ENCODE measurements around the gene C22orf15. TPM values are rescaled to one million over a fixed set of nuclear protein-coding genes. Genes with fewer than 3 reads are reported as not detected.

The C22orf15 gene
- total RNA-seq, 1 experiment from 2014 or later: not detected

DNA sequence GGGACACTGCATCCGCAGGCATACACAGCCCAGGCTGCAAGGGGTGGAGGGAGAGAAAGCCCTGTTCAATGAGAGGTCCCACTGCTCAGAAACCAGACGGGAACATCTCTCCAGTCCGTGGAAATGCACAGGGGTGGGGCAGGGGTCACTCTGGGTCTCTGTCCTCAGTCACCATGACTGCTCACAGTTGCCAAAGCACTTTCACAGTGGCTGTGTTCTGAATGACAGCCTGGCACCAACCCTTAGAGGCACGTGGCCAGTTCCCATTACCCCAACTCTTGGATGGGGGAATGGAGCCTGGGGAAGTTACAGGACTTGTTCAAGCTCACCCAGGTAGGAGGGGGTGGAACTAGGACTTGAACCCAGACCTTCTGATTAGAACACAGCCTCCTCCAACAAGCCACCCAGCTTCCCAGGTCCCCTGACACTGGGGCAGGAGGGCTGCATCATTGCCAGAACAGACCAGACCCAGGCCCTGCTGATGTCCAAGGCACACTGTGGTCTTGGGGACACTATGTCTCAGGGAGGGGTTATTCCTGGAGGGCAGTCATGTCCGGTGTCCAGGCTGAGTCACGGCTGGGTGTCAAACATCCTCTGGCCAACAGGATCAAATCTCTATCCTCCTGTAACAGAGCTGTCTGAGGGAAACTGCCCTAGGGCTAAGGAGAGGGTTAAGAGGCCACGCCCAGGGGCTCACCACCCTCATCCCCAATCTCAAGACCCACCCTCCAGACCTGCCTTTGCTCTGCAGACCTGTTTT, 20.1 kb upstream of the C22orf15 start:
- Histone ChIP-seq H3K4me3 (no peak overlapping the region), H3K4me1 (peaks cover 6% of the 10 kb centered on the region; the same call in 1 of the 2 replicates), H3K9me3 (replicated peaks) (no peaks in the 10 kb centered on the region), H3K27me3 (no peaks in the 10 kb centered on the region), H3K27ac (no peak overlapping the region), H3K36me3 (peaks cover 16% of the 10 kb centered on the region)
- no peak for DNase-seq

GRCh38 chr22:23743303-23743705, 19.5 kb upstream of the C22orf15 start:
- H3K4me1 ChIP-seq: 0 out of 2 replicates have a peak, but pooled peaks cover 2% of the 10 kb centered on the region
- H3K9me3 ChIP-seq (replicated peaks): no peaks in the 10 kb centered on the region
- no peak for DNase-seq
- no peak overlapping the region for H3K4me3 ChIP-seq
- no peaks in the 10 kb centered on the region for H3K27me3 ChIP-seq
- no peak overlapping the region for H3K27ac ChIP-seq
- peaks cover 16% of the 10 kb centered on the region for H3K36me3 ChIP-seq

DNA sequence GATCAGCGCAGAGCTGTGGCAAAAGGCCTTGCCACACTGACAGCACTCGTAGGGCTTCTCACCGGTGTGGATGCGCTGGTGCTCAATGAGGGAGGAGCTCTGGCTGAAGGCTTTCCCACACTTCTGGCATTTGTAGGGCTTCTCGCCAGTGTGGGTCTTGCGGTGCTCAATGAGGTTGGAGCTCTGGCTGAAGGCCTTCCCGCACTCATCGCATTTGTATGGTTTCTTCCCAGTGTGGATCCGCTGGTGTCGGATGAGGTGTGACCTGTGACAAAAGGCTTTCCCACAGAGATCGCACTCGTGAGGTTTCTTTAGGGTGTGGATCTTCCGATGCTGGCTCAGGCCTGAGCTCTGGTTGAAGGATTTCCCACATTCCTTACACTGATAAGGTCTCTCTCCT, 18.8 kb upstream of the C22orf15 start:
- no peaks in the 10 kb centered on the region for H3K27me3 ChIP-seq
- no peaks in the 10 kb centered on the region for H3K9me3 ChIP-seq (replicated peaks)
- H3K36me3 ChIP-seq: peaks cover 16% of the 10 kb centered on the region
- no peak for DNase-seq
- no peaks in the 10 kb centered on the region for H3K4me1 ChIP-seq
- no peak overlapping the region for H3K27ac ChIP-seq
- H3K4me3 ChIP-seq: no peak overlapping the region

- Histone ChIP-seq H3K4me3 (no peak overlapping the region), H3K36me3 (peaks cover 16% of the 10 kb centered on the region), H3K27ac (no peak overlapping the region), H3K9me3 (replicated peaks) (no peaks in the 10 kb centered on the region), H3K4me1 (no peaks in the 10 kb centered on the region), H3K27me3 (no peaks in the 10 kb centered on the region)
- no peak for DNase-seq
Observed at GRCh38 chr22:23744485-23744884, 18.3 kb upstream of the C22orf15 start.

GRCh38 chr22:23745791-23746190, 17.0 kb upstream of the C22orf15 start:
- Histone ChIP-seq H3K27me3 (no peaks in the 10 kb centered on the region), H3K36me3 (peaks cover 16% of the 10 kb centered on the region), H3K9me3 (replicated peaks) (no peaks in the 10 kb centered on the region), H3K27ac (no peak overlapping the region), H3K4me3 (no peak overlapping the region), H3K4me1 (peaks cover 5% of the 10 kb centered on the region; the same call in 1 of the 2 replicates)
- no peak for DNase-seq

- Histone ChIP-seq H3K27ac (no peak overlapping the region), H3K36me3 (peaks cover 7% of the 10 kb centered on the region), H3K4me1 (peaks cover 5% of the 10 kb centered on the region; the same call in 1 of the 2 replicates), H3K4me3 (peak overlapping the region; percentile 82), H3K27me3 (no peaks in the 10 kb centered on the region), H3K9me3 (replicated peaks) (no peaks in the 10 kb centered on the region)
- no peak for DNase-seq
Observed at GRCh38 chr22:23749841-23750301, 12.9 kb upstream of the C22orf15 start.

GRCh38 chr22:23750367-23750713, 12.4 kb upstream of the C22orf15 start:
- no peak for DNase-seq
- peaks cover 5% of the 10 kb centered on the region; the same call in 1 of the 2 replicates for H3K4me1 ChIP-seq
- no peaks in the 10 kb centered on the region for H3K27me3 ChIP-seq
- no peaks in the 10 kb centered on the region for H3K9me3 ChIP-seq (replicated peaks)
- H3K36me3 ChIP-seq: peaks cover 2% of the 10 kb centered on the region; the same call in 1 of the 2 replicates
- H3K27ac ChIP-seq: peak overlapping the region; percentile 28; the same call in 1 of the 2 replicates
- H3K4me3 ChIP-seq: peak overlapping the region; percentile 82

DNA sequence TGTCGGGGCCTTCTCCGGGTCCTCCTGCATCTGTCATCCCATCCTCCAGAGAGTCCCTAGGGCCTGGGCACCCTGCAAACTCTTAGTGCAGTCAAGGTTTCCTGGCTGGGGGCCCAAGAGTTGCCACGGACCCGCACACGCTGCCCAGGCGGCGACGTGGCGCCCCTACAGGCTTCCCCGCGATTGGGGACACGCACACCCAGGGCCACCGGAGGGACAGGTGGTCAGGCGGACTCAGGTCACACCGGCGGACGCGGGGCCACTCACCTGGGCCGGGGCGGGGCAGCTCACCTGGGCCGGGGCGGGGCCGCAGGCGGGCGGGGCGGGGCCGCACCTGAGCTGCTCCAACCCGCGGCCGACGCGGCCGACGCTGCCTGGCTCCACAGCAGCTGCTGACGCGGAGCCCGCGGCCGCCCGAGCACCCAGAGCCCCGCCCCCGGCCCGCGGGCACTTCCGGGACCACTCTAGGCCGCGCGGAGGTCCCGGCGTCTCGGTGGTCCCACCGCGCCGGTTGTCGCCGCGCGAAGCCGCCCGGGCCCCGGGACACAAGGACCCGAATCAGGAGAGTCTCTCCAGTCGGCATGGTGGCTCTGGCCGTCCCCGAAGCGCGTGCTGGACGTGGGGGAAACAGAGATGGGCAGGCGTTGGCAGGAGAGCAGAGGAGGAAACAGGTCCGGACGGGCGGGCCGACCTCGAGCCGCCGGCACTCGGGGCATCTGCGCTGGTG, 11.9 kb upstream of the C22orf15 start, which contains the start of gene ZNF70:
TSS of gene ZNF70 (minus strand) at position 399 of the 727 bp plus-strand sequence. CDS start 5,972 bp downstream, outside the sequence.
- Histone ChIP-seq H3K27me3 (no peaks in the 10 kb centered on the region), H3K36me3 (no peaks in the 10 kb centered on the region), H3K27ac (peak within 1 kb of the TSS; percentile 62), H3K4me3 (peak within 1 kb of the TSS; percentile 82), H3K9me3 (replicated peaks) (no peaks in the 10 kb centered on the region), H3K4me1 (peaks cover 5% of the 10 kb centered on the region; the same call in 1 of the 2 replicates)
- peak; percentile 80 to 87 for DNase-seq

DNA sequence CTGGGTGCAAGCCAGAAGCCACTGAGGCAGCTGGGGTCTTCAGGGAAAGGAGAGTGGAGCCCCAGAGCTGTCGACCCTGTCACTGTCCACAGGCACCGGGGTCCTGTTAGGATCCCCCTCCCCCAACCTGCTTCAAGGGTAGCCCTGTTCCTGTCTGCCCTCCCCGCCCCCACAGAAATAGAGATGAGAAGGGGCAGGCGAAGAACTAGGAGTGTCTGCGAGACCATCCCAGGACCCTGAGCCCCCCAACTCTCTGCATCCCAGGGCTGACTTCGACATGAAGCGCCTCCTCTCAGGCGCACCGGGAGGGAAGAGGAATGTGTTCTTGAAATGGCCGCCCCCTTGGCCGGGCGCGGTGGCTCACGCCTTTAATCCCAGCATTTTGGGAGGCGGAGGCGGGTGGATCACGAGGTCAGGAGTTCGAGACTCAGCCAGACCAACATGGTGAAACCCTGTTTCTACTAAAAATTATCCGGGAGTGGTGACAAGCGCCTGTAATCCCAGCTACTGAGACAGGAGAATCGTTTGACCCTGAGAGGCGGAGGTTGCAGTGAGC, 11.3 kb upstream of the C22orf15 start:
- no peaks in the 10 kb centered on the region for H3K9me3 ChIP-seq (replicated peaks)
- H3K27ac ChIP-seq: peak overlapping the region; percentile 62
- H3K4me1 ChIP-seq: peaks cover 5% of the 10 kb centered on the region; the same call in 1 of the 2 replicates
- peak overlapping the region; percentile 82 for H3K4me3 ChIP-seq
- H3K27me3 ChIP-seq: no peaks in the 10 kb centered on the region
- H3K36me3 ChIP-seq: no peaks in the 10 kb centered on the region
- DNase-seq: peak in 1 of 2 experiments; percentile 32

- no peak for DNase-seq
- Histone ChIP-seq H3K9me3 (replicated peaks) (no peaks in the 10 kb centered on the region), H3K4me3 (no peak overlapping the region), H3K4me1 (peaks cover 5% of the 10 kb centered on the region; the same call in 1 of the 2 replicates), H3K27ac (no peak overlapping the region), H3K27me3 (no peaks in the 10 kb centered on the region), H3K36me3 (no peaks in the 10 kb centered on the region)
Observed at GRCh38 chr22:23752090-23752691, 10.6 kb upstream of the C22orf15 start.

DNA sequence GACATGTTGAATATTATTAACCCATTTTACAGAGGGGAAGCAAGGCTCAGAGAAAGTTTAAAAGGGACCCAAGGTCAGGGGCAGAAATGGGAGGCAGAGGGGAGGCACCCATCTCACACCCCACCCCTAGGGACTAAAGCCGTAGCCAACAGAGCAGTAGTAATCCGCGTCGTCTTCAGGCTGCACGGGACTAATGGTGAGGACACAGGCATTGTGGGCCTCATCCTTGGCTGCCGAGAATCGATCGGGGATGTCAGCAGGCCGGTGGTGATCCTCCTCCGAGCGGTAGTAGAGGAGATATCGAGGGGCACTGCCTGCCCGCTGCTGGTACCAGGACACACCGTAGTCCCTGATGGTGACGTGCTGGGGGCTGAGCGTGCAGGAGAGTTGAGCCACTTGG, 10.0 kb upstream of the C22orf15 start:
- H3K27me3 ChIP-seq: no peaks in the 10 kb centered on the region
- H3K27ac ChIP-seq: no peak overlapping the region
- DNase-seq: no peak
- H3K9me3 ChIP-seq (replicated peaks): no peaks in the 10 kb centered on the region
- H3K4me1 ChIP-seq: peaks cover 5% of the 10 kb centered on the region; the same call in 1 of the 2 replicates
- H3K4me3 ChIP-seq: no peak overlapping the region
- H3K36me3 ChIP-seq: no peaks in the 10 kb centered on the region

GRCh38 chr22:23753385-23753784, 9.4 kb upstream of the C22orf15 start:
- no peak overlapping the region for H3K4me3 ChIP-seq
- no peaks in the 10 kb centered on the region for H3K27me3 ChIP-seq
- H3K36me3 ChIP-seq: no peaks in the 10 kb centered on the region
- H3K9me3 ChIP-seq (replicated peaks): no peaks in the 10 kb centered on the region
- DNase-seq: no peak
- peaks cover 5% of the 10 kb centered on the region; the same call in 1 of the 2 replicates for H3K4me1 ChIP-seq
- H3K27ac ChIP-seq: no peak overlapping the region

DNA sequence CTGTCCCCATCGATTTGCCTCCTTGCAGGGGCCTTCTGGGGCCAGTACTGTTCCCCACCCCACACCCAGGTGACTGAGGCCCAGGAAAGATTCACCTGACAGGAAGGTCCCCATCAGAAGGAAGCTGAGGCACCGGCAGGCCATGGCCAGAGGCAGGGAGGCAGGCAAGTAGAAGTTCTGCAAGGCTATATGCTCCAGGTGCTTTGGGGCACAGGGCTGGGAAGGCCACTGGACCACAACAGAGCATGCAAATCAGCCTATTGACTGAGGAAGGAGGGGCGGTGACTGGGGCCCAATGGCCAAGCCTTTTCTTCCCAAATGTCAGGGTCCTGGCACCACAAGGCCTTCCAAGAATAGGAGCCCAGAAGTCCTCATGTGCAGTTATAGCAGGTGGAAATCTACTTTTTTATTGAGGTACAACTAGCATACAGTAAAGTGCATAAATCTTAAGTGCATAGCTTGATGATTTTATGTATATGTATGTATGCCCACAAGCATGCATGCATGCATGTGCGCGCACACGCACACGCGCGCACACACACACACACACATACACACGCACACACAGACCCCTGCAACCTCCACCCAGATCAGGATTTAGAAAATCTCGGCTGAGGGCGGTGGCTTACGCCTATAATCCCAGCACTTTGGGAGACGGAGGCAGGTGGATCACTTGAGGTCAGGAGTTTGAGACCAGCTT, 8.4 kb upstream of the C22orf15 start, which contains the start of gene VPREB3:
TSS of gene VPREB3 (minus strand) at position 206 of the 700 bp plus-strand sequence. CDS start at position 144, 62 bp downstream.
- H3K4me1 ChIP-seq: peaks cover 5% of the 10 kb centered on the region; the same call in 1 of the 2 replicates
- DNase-seq: no peak
- H3K27ac ChIP-seq: no peak within 1 kb of the TSS
- H3K36me3 ChIP-seq: no peaks in the 10 kb centered on the region
- H3K9me3 ChIP-seq (replicated peaks): no peaks in the 10 kb centered on the region
- no peaks in the 10 kb centered on the region for H3K27me3 ChIP-seq
- H3K4me3 ChIP-seq: no peak within 1 kb of the TSS
